ENCODE data around the gene TMEM164.

The TMEM164 gene

DNA sequence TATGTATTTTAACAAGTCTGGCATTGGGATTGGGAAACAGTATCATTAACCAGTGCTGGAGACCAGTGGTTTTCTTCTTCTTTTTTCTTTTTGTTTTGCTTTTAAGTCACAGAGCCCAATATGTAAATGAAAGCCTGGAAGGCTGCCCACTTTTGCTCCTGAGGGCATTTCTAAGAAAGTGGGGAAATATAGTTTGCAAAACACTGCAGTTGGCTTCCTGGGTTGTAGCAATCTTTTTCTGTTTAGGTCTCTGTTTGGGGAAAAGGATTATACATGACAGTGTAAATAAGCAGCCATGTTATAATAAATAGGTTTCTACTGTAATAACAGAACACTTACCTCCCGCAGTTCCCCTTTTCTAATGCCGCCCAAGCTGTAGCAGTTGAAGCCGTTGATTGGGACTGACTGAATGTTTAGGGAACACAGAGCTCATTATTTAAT is 105.5 kb downstream of the TMEM164 start:
- ChIA-PET POLR2A (no interaction called here), CTCF (no interaction called here)
- TF ChIP-seq FOXA1 (IDR thresholded peaks at IDR 0.05) (no peak), ARNT (IDR thresholded peaks at IDR 0.05) (no peak), SUZ12 (IDR thresholded peaks at IDR 0.05) (no peak), L3MBTL2 (conservative IDR thresholded peaks at IDR 0.05) (no peak), ELF4 (IDR thresholded peaks at IDR 0.05) (no peak), CTBP1 (IDR thresholded peaks at IDR 0.05; ENCODE audit: borderline replicate concordance) (no peak), ZNF384 (IDR thresholded peaks at IDR 0.05) (no peak), TARDBP (IDR thresholded peaks at IDR 0.05) (no peak), FOXM1 (IDR thresholded peaks at IDR 0.05; ENCODE audit: borderline replicate concordance) (no peak), NFRKB (IDR thresholded peaks at IDR 0.05) (no peak), LEF1 (IDR thresholded peaks at IDR 0.05; ENCODE audit: borderline replicate concordance) (no peak), SP1 (IDR thresholded peaks at IDR 0.05) (no peak)
- DNase-seq (ENCODE audit: extremely low spot score), result no peak

DNA sequence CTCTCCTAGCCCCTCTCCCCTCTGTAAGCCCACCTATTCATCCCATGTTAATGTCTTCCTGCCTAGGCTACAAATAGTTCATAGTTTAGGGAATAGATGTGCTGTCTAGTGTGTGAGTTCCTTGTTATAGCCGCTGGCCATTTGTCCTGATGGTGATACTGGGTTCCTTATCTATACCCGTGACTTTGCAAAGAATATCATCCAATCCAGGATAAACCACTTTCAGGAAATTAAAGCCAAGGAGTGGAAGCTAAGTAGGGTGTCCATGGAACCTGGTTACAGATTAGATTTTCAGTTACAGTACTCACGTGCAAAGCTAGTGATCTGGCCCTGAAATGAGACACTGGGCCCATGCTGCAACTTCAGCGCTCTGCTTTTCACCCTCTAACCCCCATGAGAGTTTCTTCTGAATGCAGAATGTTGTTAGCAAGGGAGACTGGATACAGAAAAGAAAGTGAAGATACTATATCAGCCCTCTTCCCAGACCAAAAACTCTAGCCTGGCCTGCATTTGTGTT is 111.4 kb downstream of the TMEM164 start:
- DNase-seq (ENCODE audit: extremely low spot score), result no peak
- POLR2A ChIA-PET, result no interaction called here
- CTCF ChIA-PET, result interaction anchor here (0.8 to 1.0 kb wide), 2 partner anchors 11 to 46 kb away, joined by 3 read pairs; no protein-coding TSS in a partner anchor
- no peak for TF ChIP-seq FOXA1 (IDR thresholded peaks at IDR 0.05)
- no peak for TF ChIP-seq SUZ12 (IDR thresholded peaks at IDR 0.05)
- no peak for TF ChIP-seq LEF1 (IDR thresholded peaks at IDR 0.05; ENCODE audit: borderline replicate concordance)
- no peak for TF ChIP-seq BHLHE40 (IDR thresholded peaks at IDR 0.05; ENCODE audit: borderline replicate concordance)
- TF ChIP-seq ELF4 (IDR thresholded peaks at IDR 0.05), result no peak
- TF ChIP-seq, protein P1, sequence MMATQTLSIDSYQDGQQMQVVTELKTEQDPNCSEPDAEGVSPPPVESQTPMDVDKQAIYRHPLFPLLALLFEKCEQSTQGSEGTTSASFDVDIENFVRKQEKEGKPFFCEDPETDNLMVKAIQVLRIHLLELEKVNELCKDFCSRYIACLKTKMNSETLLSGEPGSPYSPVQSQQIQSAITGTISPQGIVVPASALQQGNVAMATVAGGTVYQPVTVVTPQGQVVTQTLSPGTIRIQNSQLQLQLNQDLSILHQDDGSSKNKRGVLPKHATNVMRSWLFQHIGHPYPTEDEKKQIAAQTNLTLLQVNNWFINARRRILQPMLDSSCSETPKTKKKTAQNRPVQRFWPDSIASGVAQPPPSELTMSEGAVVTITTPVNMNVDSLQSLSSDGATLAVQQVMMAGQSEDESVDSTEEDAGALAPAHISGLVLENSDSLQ (IDR thresholded peaks at IDR 0.05), result no peak
- TF ChIP-seq TARDBP (IDR thresholded peaks at IDR 0.05), result no peak
- TF ChIP-seq SP1 (IDR thresholded peaks at IDR 0.05), result no peak
- TF ChIP-seq FOXM1 (IDR thresholded peaks at IDR 0.05; ENCODE audit: borderline replicate concordance), result no peak
- TF ChIP-seq CTBP1 (IDR thresholded peaks at IDR 0.05; ENCODE audit: borderline replicate concordance), result no peak
- no peak for TF ChIP-seq NFRKB (IDR thresholded peaks at IDR 0.05)
- TF ChIP-seq HDGF (IDR thresholded peaks at IDR 0.05; ENCODE audit: borderline replicate concordance), result no peak
- TF ChIP-seq L3MBTL2 (conservative IDR thresholded peaks at IDR 0.05), result no peak
- TF ChIP-seq FOXK2 (IDR thresholded peaks at IDR 0.05), result no peak
- TF ChIP-seq ZNF384 (IDR thresholded peaks at IDR 0.05), result no peak
- TF ChIP-seq ARNT (IDR thresholded peaks at IDR 0.05), result no peak

DNA sequence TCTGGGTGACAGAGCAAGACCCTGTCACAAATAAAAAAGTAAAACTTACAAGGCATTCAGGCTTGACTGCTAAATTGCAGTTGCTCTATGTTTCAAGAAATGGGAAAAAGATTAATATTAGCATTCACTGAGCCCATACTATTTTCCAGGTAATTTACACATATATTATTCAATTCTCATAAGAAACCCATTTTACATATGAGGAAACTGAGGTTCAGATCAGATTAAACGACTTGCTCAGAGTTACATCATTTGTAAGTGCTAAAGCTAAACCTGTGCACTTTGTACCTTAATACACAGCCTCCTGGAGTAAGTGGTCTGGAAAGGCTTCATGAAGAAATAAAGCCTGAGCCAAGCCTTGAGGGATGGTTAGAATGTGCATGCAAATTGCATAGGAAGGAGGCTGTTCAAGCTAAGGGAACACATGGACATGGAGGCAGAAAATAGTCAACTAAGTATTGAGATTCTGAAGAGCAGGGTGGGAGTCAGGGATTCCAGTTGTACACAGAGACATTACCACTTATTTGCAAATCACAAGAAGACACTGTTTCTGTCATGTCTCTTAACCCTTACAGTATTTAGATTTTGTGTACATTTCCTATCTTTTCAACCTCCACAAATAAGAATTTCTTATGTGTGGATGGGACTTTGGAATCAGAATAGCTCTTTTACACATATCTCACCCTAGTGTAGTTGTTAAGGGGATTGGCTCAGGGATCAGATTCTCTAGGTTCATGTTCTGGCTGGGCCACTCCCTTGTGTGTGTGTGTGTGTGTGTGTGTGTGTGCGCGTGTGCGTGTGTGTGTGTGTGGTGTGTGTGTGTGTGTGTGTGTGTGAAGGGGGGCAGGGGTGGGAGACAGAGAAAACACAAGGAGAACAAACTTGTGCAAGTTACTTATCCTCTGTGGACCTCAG is 113.4 kb downstream of the TMEM164 start:
- CTCF ChIA-PET, result no interaction called here
- TF ChIP-seq HDGF (IDR thresholded peaks at IDR 0.05; ENCODE audit: borderline replicate concordance), result no peak
- no peak for TF ChIP-seq L3MBTL2 (conservative IDR thresholded peaks at IDR 0.05)
- no peak for TF ChIP-seq SUZ12 (IDR thresholded peaks at IDR 0.05)
- TF ChIP-seq, protein P1 (IDR thresholded peaks at IDR 0.05), result no peak
- no peak for TF ChIP-seq ARNT (IDR thresholded peaks at IDR 0.05)
- TF ChIP-seq LEF1 (IDR thresholded peaks at IDR 0.05; ENCODE audit: borderline replicate concordance), result no peak
- no peak for TF ChIP-seq TARDBP (IDR thresholded peaks at IDR 0.05)
- TF ChIP-seq CTBP1 (IDR thresholded peaks at IDR 0.05; ENCODE audit: borderline replicate concordance), result no peak
- no peak for TF ChIP-seq BHLHE40 (IDR thresholded peaks at IDR 0.05; ENCODE audit: borderline replicate concordance)
- TF ChIP-seq FOXA1 (IDR thresholded peaks at IDR 0.05), result no peak
- TF ChIP-seq SP1 (IDR thresholded peaks at IDR 0.05), result no peak
- TF ChIP-seq FOXM1 (IDR thresholded peaks at IDR 0.05; ENCODE audit: borderline replicate concordance), result no peak
- TF ChIP-seq ELF4 (IDR thresholded peaks at IDR 0.05), result no peak
- no peak for TF ChIP-seq NFRKB (IDR thresholded peaks at IDR 0.05)
- no peak for TF ChIP-seq ZNF384 (IDR thresholded peaks at IDR 0.05)
- TF ChIP-seq FOXK2 (IDR thresholded peaks at IDR 0.05), result no peak
- POLR2A ChIA-PET, result no interaction called here
- no peak for DNase-seq (ENCODE audit: extremely low spot score)

DNA sequence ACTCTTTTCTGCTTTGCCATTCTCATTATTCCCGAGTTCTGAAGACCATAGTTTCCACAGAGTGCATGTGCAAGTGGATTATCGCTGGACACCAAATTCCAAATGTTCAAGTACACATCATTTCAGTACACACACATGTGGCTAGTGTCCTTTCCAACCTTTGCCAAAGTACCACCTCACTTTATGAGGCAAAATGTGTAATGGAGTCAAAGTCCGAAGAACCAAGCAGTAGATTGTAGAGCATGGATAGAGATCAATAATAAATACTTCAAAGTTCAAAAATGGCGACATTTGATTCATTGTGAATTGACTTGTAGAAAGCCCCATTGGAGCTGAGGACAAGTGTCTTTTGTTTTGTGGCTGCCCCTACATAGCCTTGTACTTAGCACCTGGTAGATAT is 115.6 kb downstream of the TMEM164 start:
- DNase-seq (ENCODE audit: extremely low spot score), result no peak
- CTCF ChIA-PET, result interaction anchor here (1.3 kb wide), 1 partner anchor 28 kb away, joined by 3 read pairs; no protein-coding TSS in a partner anchor
- TF ChIP-seq, protein P1 (IDR thresholded peaks at IDR 0.05), result no peak
- TF ChIP-seq ARNT (IDR thresholded peaks at IDR 0.05) (no peak), NFRKB (IDR thresholded peaks at IDR 0.05) (no peak), L3MBTL2 (conservative IDR thresholded peaks at IDR 0.05) (no peak), HDGF (IDR thresholded peaks at IDR 0.05; ENCODE audit: borderline replicate concordance) (no peak), TARDBP (IDR thresholded peaks at IDR 0.05) (no peak), FOXK2 (IDR thresholded peaks at IDR 0.05) (no peak), SUZ12 (IDR thresholded peaks at IDR 0.05) (no peak), ZNF384 (IDR thresholded peaks at IDR 0.05) (no peak), ELF4 (IDR thresholded peaks at IDR 0.05) (no peak), FOXA1 (IDR thresholded peaks at IDR 0.05) (no peak), CTBP1 (IDR thresholded peaks at IDR 0.05; ENCODE audit: borderline replicate concordance) (no peak), BHLHE40 (IDR thresholded peaks at IDR 0.05; ENCODE audit: borderline replicate concordance) (no peak), SP1 (IDR thresholded peaks at IDR 0.05) (no peak), FOXM1 (IDR thresholded peaks at IDR 0.05; ENCODE audit: borderline replicate concordance) (no peak), LEF1 (IDR thresholded peaks at IDR 0.05; ENCODE audit: borderline replicate concordance) (no peak)
- POLR2A ChIA-PET, result no interaction called here

DNA sequence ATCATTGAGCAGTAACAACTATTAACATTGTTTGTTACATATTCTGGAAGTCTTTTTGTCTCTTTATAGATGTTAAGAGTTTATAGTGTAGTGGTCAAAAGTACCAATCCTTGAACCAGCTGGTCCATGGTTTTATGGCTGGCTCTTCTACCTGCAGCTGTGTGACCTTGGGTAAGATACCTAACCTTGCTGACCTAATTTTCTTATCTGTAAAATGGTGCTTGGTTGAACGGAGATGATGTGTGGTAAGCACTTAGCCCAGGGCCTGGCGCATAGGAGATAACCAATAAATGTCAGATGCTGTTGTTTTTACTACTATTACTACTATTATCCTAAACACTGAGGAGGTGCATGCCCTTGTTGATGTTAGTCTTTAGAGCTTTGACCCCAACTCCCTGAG is 116.6 kb downstream of the TMEM164 start:
- no peak for DNase-seq (ENCODE audit: extremely low spot score)
- ChIA-PET CTCF (interaction anchor here (0.8 kb wide), 1 partner anchor 29 kb away, joined by 3 read pairs; no protein-coding TSS in a partner anchor), POLR2A (no interaction called here)
- TF ChIP-seq, protein P1 (IDR thresholded peaks at IDR 0.05), result no peak
- TF ChIP-seq ARNT (IDR thresholded peaks at IDR 0.05), result no peak
- TF ChIP-seq BHLHE40 (IDR thresholded peaks at IDR 0.05; ENCODE audit: borderline replicate concordance), result no peak
- TF ChIP-seq FOXM1 (IDR thresholded peaks at IDR 0.05; ENCODE audit: borderline replicate concordance), result no peak
- TF ChIP-seq FOXA1 (IDR thresholded peaks at IDR 0.05), result no peak
- TF ChIP-seq FOXK2 (IDR thresholded peaks at IDR 0.05), result no peak
- TF ChIP-seq HDGF (IDR thresholded peaks at IDR 0.05; ENCODE audit: borderline replicate concordance), result no peak
- TF ChIP-seq LEF1 (IDR thresholded peaks at IDR 0.05; ENCODE audit: borderline replicate concordance), result no peak
- no peak for TF ChIP-seq ELF4 (IDR thresholded peaks at IDR 0.05)
- TF ChIP-seq NFRKB (IDR thresholded peaks at IDR 0.05), result no peak
- TF ChIP-seq CTBP1 (IDR thresholded peaks at IDR 0.05; ENCODE audit: borderline replicate concordance), result no peak
- no peak for TF ChIP-seq SUZ12 (IDR thresholded peaks at IDR 0.05)
- TF ChIP-seq ZNF384 (IDR thresholded peaks at IDR 0.05), result no peak
- no peak for TF ChIP-seq SP1 (IDR thresholded peaks at IDR 0.05)
- TF ChIP-seq TARDBP (IDR thresholded peaks at IDR 0.05), result no peak

All from HEK293T (cell line).